ENCODE measurements around the gene ICAM4.
"Not testable (repeated sequence)": the region's sequence is repeated elsewhere in the genome, so short reads cannot be mapped to it uniquely, and the experiment has no call there.

Gene ICAM4, protein sequence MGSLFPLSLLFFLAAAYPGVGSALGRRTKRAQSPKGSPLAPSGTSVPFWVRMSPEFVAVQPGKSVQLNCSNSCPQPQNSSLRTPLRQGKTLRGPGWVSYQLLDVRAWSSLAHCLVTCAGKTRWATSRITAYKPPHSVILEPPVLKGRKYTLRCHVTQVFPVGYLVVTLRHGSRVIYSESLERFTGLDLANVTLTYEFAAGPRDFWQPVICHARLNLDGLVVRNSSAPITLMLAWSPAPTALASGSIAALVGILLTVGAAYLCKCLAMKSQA

DNA sequence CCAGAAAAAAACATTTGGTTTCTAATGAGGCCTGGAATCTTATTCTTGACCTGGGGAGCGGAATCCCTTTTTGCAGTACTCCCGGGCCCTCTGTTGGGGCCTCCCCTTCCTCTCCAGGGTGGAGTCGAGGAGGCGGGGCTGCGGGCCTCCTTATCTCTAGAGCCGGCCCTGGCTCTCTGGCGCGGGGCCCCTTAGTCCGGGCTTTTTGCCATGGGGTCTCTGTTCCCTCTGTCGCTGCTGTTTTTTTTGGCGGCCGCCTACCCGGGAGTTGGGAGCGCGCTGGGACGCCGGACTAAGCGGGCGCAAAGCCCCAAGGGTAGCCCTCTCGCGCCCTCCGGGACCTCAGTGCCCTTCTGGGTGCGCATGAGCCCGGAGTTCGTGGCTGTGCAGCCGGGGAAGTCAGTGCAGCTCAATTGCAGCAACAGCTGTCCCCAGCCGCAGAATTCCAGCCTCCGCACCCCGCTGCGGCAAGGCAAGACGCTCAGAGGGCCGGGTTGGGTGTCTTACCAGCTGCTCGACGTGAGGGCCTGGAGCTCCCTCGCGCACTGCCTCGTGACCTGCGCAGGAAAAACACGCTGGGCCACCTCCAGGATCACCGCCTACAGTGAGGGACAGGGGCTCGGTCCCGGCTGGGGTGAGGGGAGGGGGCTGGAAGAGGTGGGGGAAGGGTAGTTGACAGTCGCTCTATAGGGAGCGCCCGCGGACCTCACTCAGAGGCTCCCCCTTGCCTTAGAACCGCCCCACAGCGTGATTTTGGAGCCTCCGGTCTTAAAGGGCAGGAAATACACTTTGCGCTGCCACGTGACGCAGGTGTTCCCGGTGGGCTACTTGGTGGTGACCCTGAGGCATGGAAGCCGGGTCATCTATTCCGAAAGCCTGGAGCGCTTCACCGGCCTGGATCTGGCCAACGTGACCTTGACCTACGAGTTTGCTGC is at the start of gene ICAM4:
Gene ICAM4, plus strand, starts transcription at position 153 of the 935 bp plus-strand sequence. Its CDS starts 58 bp downstream, at position 211.
- DNase-seq (ENCODE audit: low spot score) = peak; percentile 63

DNA sequence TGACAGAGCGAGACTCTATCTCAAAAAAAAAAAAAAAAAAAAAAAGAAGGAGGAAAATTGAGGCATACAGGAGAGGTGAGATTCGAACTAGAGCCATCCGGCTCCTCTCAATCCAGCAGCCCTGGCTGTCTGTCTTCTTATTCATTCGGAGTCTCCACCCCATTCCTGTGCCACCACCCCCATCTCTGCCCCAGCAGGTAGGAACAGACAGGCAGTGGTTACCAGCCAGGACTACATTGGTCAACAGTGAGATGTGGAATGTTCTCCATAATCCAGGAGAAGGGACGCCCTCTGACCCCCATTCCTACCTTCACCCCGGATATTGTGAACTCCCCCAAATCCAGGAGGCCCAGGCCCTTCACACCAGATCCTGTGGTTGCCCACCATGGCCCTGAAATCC is 49.1 kb upstream of the ICAM4 start:
- no peak for DNase-seq (ENCODE audit: low spot score)
- TF ChIP-seq, protein P1, sequence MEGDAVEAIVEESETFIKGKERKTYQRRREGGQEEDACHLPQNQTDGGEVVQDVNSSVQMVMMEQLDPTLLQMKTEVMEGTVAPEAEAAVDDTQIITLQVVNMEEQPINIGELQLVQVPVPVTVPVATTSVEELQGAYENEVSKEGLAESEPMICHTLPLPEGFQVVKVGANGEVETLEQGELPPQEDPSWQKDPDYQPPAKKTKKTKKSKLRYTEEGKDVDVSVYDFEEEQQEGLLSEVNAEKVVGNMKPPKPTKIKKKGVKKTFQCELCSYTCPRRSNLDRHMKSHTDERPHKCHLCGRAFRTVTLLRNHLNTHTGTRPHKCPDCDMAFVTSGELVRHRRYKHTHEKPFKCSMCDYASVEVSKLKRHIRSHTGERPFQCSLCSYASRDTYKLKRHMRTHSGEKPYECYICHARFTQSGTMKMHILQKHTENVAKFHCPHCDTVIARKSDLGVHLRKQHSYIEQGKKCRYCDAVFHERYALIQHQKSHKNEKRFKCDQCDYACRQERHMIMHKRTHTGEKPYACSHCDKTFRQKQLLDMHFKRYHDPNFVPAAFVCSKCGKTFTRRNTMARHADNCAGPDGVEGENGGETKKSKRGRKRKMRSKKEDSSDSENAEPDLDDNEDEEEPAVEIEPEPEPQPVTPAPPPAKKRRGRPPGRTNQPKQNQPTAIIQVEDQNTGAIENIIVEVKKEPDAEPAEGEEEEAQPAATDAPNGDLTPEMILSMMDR (IDR thresholded peaks at IDR 0.05; ENCODE audit: extremely low read depth, insufficient read depth, missing control alignments) = no peak
- in situ Hi-C loops (cut with MboI; ENCODE audit: low pct_unique_long_range_greater_than_20kb, low sequenced_read_pairs, unreplicated experiment) = no loop called here

More for the DNA sequence above, at the start of gene ICAM4:
- TF ChIP-seq, protein P1 (IDR thresholded peaks at IDR 0.05; ENCODE audit: extremely low read depth, insufficient read depth, missing control alignments) = no peak
- in situ Hi-C loops (cut with MboI; ENCODE audit: low pct_unique_long_range_greater_than_20kb, low sequenced_read_pairs, unreplicated experiment) = no loop called here

DNA sequence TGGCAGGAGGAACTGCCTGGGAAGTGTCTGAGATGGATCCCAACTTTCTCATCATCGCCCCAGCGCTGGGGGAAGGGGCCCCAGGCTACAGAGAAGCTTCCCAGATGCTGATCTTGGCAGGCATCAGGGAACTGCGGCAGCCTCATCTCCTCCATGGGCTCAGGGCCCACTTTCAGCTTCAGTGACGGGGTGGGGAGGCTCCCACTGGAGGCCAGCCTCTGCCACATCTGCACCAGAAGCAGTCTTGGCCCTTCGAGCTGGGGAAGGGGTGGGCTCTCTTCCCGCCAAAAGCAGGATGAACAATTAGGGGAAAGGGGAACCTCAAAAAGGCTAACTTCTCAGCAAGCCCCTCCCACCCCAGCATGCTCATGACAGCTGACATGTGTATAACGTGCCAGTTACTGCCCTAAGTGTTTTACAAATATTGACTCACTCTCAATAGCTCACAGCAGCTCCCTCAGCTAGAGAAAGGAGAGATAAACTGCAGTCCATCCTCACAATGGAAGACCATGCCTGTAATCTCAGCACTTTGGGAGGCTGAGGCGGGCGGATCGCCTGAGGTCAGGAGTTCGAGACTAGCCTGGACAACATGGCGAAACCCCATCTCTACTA is 48.5 kb upstream of the ICAM4 start:
- in situ Hi-C loops (cut with MboI; ENCODE audit: low pct_unique_long_range_greater_than_20kb, low sequenced_read_pairs, unreplicated experiment) = no loop called here
- DNase-seq (ENCODE audit: low spot score) = no peak
- TF ChIP-seq, protein P1 (IDR thresholded peaks at IDR 0.05; ENCODE audit: extremely low read depth, insufficient read depth, missing control alignments) = no peak

DNA sequence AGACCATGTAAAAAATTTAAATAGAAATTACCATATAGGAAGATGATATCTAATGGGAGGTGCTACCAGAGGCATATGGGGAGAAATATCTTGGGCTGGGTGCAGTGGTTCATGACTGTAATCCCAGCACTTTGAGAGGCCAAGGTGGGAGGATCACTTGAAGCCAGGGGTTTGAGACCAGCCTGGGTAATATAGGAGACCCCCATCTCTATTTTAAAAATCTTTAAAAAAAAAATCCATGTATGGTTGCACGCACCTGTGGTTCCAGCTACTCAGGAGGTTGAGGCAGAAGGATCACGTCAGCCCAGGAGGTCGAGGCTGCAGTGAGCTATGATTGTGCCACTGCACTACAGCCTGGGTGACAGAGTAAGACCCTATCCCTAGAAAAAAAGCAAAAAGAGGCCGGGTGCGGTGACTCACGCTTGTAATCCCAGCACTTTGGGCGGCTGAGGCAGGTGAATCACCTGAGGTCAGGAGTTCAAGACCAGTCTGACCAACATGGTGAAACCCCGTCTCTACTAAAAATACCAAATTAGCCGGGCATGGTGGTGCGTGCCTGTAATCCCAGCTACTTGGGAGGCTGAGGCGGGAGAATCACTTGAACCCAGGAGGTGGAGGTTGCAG is 44.8 kb upstream of the ICAM4 start:
- DNase-seq (ENCODE audit: low spot score); in situ Hi-C loops (cut with MboI; ENCODE audit: low pct_unique_long_range_greater_than_20kb, low sequenced_read_pairs, unreplicated experiment): not testable (repeated sequence)

DNA sequence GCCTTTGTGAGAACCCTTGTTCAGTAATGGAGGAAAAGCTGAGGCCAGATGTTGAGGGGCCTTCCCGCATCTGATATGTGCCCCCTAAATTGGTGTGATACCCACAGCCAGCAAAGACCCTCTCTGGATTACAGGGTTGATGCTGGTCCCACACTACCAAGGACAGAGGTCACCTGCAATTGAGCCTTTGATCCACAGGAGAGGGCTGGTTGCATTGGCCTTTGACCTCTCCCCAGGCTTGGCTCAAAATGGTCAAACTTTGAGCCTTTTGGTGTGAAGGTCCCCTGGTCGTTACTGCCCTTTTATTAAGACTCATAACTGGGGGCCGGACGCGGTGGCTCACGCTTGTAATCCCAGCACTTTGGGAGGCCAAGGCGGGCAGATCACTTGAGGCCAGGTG is 43.1 kb upstream of the ICAM4 start:
- in situ Hi-C loops (cut with MboI; ENCODE audit: low pct_unique_long_range_greater_than_20kb, low sequenced_read_pairs, unreplicated experiment) = no loop called here
- TF ChIP-seq, protein P1 (IDR thresholded peaks at IDR 0.05; ENCODE audit: extremely low read depth, insufficient read depth, missing control alignments) = no peak
- DNase-seq (ENCODE audit: low spot score) = no peak

DNA sequence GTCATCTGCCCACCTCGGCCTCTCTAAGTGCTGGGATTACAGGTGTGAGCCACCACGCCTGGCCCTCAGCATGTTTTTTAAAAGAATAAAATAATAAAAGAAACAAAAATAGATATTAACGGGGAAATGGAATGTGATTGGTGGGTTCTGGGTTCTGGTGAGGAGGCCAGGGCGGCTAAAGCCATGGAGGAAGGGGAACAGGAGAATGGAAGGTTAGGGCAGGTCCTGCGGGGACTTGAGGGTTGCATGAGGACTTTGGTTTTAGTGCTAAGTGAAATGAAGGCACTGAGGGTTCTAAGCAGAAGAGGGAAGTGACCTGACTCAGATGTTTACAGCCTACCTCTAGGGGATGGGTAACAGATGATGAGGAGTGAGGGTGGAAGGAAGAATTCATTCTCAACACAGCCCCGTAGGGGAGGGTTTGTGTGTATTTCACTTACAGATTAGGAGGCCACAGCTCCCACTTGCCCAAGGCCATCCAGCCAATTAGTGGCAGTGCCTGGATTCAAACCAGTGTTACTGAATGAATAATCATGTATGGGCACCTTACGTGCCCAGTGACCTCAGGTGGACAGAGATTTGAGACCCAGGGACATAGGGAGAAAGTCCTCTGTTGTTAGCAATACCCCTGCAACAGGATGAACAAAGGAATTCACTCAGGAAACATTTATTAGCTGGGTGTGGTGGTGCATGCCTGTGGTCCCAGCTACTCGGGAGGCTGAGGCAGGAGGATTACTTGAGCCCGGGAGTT is 41.4 kb upstream of the ICAM4 start:
- in situ Hi-C loops (cut with MboI; ENCODE audit: low pct_unique_long_range_greater_than_20kb, low sequenced_read_pairs, unreplicated experiment) = no loop called here
- DNase-seq (ENCODE audit: low spot score) = no peak
- TF ChIP-seq, protein P1 (IDR thresholded peaks at IDR 0.05; ENCODE audit: extremely low read depth, insufficient read depth, missing control alignments) = no peak
